H1 (cell line): ENCODE measurements around the gene COL11A2. TPM values are rescaled to one million over a fixed set of nuclear protein-coding genes. Genes with fewer than 3 reads are reported as not detected.

Experiments
- ASH2L ChIP-seq: fragments of 200-600, 300-600 bp; sonication (generic); IDR thresholded peaks from one replicate; pipeline ENCODE4 v1.7.1; 2017; ENCODE audit warnings: low read length
- BACH1 ChIP-seq: IDR thresholded peaks from 2 replicates; pipeline ENCODE4 v1.6.1; 2012; ENCODE audit warnings: low read length, improper control_type of control experiment
- BCL11A ChIP-seq, 2 experiments: IDR thresholded peaks; one replicate each; pipeline ENCODE4 v1.6.1; 2011; ENCODE audit warnings: low read depth in 2 of 2, low read length in 2 of 2, mild to moderate bottlenecking in 2 of 2
- CEBPB ChIP-seq: IDR thresholded peaks from 2 replicates; pipeline ENCODE4 v1.6.1; 2012; ENCODE audit warnings: low read depth, low read length
- CHD2 ChIP-seq: IDR thresholded peaks from 2 replicates; pipeline ENCODE4 v1.6.1; 2012; ENCODE audit warnings: low read length, improper control_type of control experiment
- CTCF ChIP-seq, 3 experiments: IDR thresholded peaks; 1 replicate in 2 of 3; 2 replicates in 1 of 3; pipeline versions ENCODE4 v1.5.1 to v1.6.1; 2011; ENCODE audit warnings: low read length in 3 of 3, mild to moderate bottlenecking in 3 of 3, inconsistent platforms in 2 of 3, low read depth in 1 of 3, moderate library complexity in 1 of 3; ENCODE audit not compliant: insufficient read depth in 1 of 3; ENCODE audit errors: control extremely low read depth in 1 of 3
- EGR1 ChIP-seq: IDR thresholded peaks from 2 replicates; pipeline ENCODE4 v1.6.1; 2011; ENCODE audit warnings: low read depth, low read length, borderline replicate concordance
- FOSL1 ChIP-seq: IDR thresholded peaks from 2 replicates; pipeline ENCODE4 v1.6.1; 2011; ENCODE audit warnings: mild to moderate bottlenecking, low read depth, low read length, moderate library complexity; ENCODE audit not compliant: insufficient read depth
- HDAC6 ChIP-seq: IDR thresholded peaks from one replicate; pipeline ENCODE4 v1.7.1; 2012; ENCODE audit warnings: low read depth, mild to moderate bottlenecking, inconsistent platforms, low read length, moderate library complexity
- JUND ChIP-seq: IDR thresholded peaks from 2 replicates; pipeline ENCODE4 v1.6.1; 2011; ENCODE audit warnings: mild to moderate bottlenecking, improper control_type of control experiment, low read length
- KDM4A ChIP-seq: IDR thresholded peaks from one replicate; pipeline ENCODE4 v1.7.1; 2012; ENCODE audit warnings: low read depth, mild to moderate bottlenecking, moderate library complexity, low read length, inconsistent platforms; ENCODE audit not compliant: severe bottlenecking
- MAFK ChIP-seq: IDR thresholded peaks from 2 replicates; pipeline ENCODE4 v1.6.1; 2012; ENCODE audit warnings: low read depth, mild to moderate bottlenecking, improper control_type of control experiment, low read length
- PHF8 ChIP-seq: fragments of 200-600 bp; sonication (generic); conservative IDR thresholded peaks from 2 replicates; pipeline ENCODE4 v1.7.1; 2012; ENCODE audit warnings: low read depth, mild to moderate bottlenecking, inconsistent platforms, low read length, moderate library complexity
- POLR2A ChIP-seq, 2 experiments: IDR thresholded peaks; 1 replicate in 1 of 2; 2 replicates in 1 of 2; pipeline ENCODE4 v1.6.1; 2011; ENCODE audit warnings: low read depth in 2 of 2, low read length in 2 of 2, mild to moderate bottlenecking in 2 of 2; ENCODE audit errors: control extremely low read depth in 1 of 2
- POLR2AphosphoS5 ChIP-seq: IDR thresholded peaks from 2 replicates; pipeline ENCODE4 v1.6.1; 2011; ENCODE audit warnings: low read depth, low read length
- RNF2 ChIP-seq: fragments of 200-900, 300-1000 bp; sonication (generic); IDR thresholded peaks from 2 replicates; pipeline ENCODE4 v1.7.1; 2016; ENCODE audit warnings: borderline replicate concordance, low read depth, mild to moderate bottlenecking, antibody characterized with exemption, low read length; ENCODE audit not compliant: poor library complexity, severe bottlenecking; ENCODE audit errors: missing control alignments
- SIN3A ChIP-seq, 2 experiments: IDR thresholded peaks in 1 of 2; conservative IDR thresholded peaks in 1 of 2; 2 replicates each; pipeline ENCODE4 v1.6.1; 2011 to 2012; ENCODE audit warnings: low read length in 2 of 2, improper control_type of control experiment in 1 of 2, low read depth in 1 of 2, mild to moderate bottlenecking in 1 of 2
- SIX5 ChIP-seq: IDR thresholded peaks from 2 replicates; pipeline ENCODE4 v1.6.1; 2011; ENCODE audit warnings: mild to moderate bottlenecking, low read depth, low read length
- SP1 ChIP-seq: IDR thresholded peaks from 2 replicates; pipeline ENCODE4 v1.6.1; 2011; ENCODE audit warnings: low read depth, low read length
- SP2 ChIP-seq: IDR thresholded peaks from 2 replicates; pipeline ENCODE4 v1.6.1; 2012; ENCODE audit warnings: mild to moderate bottlenecking, low read length, inconsistent platforms
- SP4 ChIP-seq: IDR thresholded peaks from 2 replicates; pipeline ENCODE4 v1.6.1; 2012; ENCODE audit warnings: low read length, inconsistent platforms
- TBP ChIP-seq: IDR thresholded peaks from 2 replicates; pipeline ENCODE4 v1.6.1; 2011; ENCODE audit warnings: low read depth, low read length, improper control_type of control experiment
- ZNF274 ChIP-seq: IDR thresholded peaks from 2 replicates; pipeline ENCODE4 v1.7.0; 2012; ENCODE audit warnings: low read length, borderline replicate concordance; ENCODE audit errors: extremely low read depth
- polyA plus RNA-seq, 7 experiments: library from polyadenylated mRNA; depleted of rRNA in 3 of 7; stranded (reverse) in 5 of 7; unstranded in 2 of 7; fragments of >200 nt in 5 of 7; fragments of 200-250 nt in 2 of 7; gene quantifications; 1 replicate in 5 of 7; 2 replicates in 1 of 7; 4 replicates in 1 of 7; pipeline versions ENCODE4 v1.2.1 to v1.2.3, GENCODE V29; 2011 to 2013; ENCODE audit warnings: missing spikeins in 2 of 7, mixed read lengths in 2 of 7
- total RNA-seq: library from RNA; stranded (reverse); fragmentation: NEBNext Ultra II Directional; extraction: Animal tissue kit (Norgen Biotek cat#: 25700); gene quantifications from 2 replicates; pipeline ENCODE4 v1.2.1, GENCODE V29; 2021

The COL11A2 gene
- total and polyA plus RNA-seq, 2 of the 8 experiments (the other 6 are each of a cell fraction or from before 2014, with no cell fraction given): 2.8 to 3.8 TPM

- no peak for TF ChIP-seq RNF2
- no peak for TF ChIP-seq ZNF274
- TF ChIP-seq EGR1: no peak
- no peak for TF ChIP-seq SP2
- TF ChIP-seq CEBPB: no peak
- TF ChIP-seq PHF8: peak; percentile 4; the same call in 1 of the 2 replicates
- TF ChIP-seq CHD2: no peak
- peak; percentile 33 for TF ChIP-seq KDM4A
- TF ChIP-seq SP1: no peak
- no peak; the same call in 1 of the 2 replicates for TF ChIP-seq POLR2AphosphoS5
- TF ChIP-seq HDAC6: no peak
- TF ChIP-seq FOSL1: no peak
- TF ChIP-seq POLR2A (IDR thresholded peaks at IDR 0.05; ENCODE audit: control extremely low read depth in 1 of 2, low read depth in 2 of 2, low read length in 2 of 2): no peak; a peak in 1 of 3 replicates
- peak in 1 of 2 experiments; percentile 66; a peak in 3 of 4 replicates for TF ChIP-seq SIN3A (conservative IDR thresholded peaks at IDR 0.05 in 1 of 2, IDR thresholded peaks at IDR 0.05 in 1 of 2; ENCODE audit: low read depth in 1 of 2, low read length in 2 of 2)
- TF ChIP-seq TBP: peak; percentile 34
- peak; percentile 22; the same call in 1 of the 2 replicates for TF ChIP-seq BACH1
- no peak for TF ChIP-seq MAFK
- TF ChIP-seq CTCF (IDR thresholded peaks at IDR 0.05; ENCODE audit: control extremely low read depth in 1 of 3, insufficient read depth in 1 of 3, low read depth in 1 of 3, low read length in 3 of 3): no peak
- no peak for TF ChIP-seq SIX5
- TF ChIP-seq BCL11A (IDR thresholded peaks at IDR 0.05; ENCODE audit: low read depth in 2 of 2, low read length in 2 of 2): no peak
- no peak for TF ChIP-seq ASH2L
- TF ChIP-seq SP4: no peak
- no peak for TF ChIP-seq JUND
These were observed 75.2 kb downstream of the COL11A2 start (continued) for GRCh38 chr6:33116841-33117711.
